Measurements from ENCODE around the gene CT55.

DNA sequence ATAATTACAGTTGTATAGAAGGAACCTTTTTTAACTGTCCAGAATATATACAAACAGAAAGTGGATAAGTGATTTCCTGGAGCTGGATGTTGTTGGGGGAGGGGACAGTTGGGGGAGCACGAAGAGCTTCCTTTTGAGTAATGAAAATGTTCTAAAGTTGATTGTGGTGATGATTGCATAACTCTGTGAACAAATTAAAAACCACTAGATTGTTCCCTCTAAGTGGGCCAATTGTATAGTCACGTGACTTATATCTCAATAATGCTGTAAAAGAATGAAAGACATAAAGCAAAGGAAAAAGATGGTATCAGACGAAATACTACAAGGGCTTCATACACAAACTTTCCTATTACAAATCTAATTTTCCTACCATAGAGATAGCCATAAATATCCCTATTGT, 2.7 kb downstream of the CT55 start:
- TF ChIP-seq, protein P1, sequence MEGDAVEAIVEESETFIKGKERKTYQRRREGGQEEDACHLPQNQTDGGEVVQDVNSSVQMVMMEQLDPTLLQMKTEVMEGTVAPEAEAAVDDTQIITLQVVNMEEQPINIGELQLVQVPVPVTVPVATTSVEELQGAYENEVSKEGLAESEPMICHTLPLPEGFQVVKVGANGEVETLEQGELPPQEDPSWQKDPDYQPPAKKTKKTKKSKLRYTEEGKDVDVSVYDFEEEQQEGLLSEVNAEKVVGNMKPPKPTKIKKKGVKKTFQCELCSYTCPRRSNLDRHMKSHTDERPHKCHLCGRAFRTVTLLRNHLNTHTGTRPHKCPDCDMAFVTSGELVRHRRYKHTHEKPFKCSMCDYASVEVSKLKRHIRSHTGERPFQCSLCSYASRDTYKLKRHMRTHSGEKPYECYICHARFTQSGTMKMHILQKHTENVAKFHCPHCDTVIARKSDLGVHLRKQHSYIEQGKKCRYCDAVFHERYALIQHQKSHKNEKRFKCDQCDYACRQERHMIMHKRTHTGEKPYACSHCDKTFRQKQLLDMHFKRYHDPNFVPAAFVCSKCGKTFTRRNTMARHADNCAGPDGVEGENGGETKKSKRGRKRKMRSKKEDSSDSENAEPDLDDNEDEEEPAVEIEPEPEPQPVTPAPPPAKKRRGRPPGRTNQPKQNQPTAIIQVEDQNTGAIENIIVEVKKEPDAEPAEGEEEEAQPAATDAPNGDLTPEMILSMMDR (IDR thresholded peaks at IDR 0.05; ENCODE audit: low read depth, low read length) = no peak
- TF ChIP-seq EZH2phosphoT487 (IDR thresholded peaks at IDR 0.05; ENCODE audit: low read depth) = no peak
